Breast epithelium (tissue), 4 donors: ENCODE results near the gene RPL19. TPM values are rescaled to one million over a fixed set of nuclear protein-coding genes. Genes with fewer than 3 reads are reported as not detected.

Experiments used
- DNase-seq, 2 donors: peaks; one replicate each; pipeline ENCODE4 v3.0.0-alpha.2; 2019; ENCODE audit warnings: low spot score in 2 of 2
- H3K27ac ChIP-seq, 2 donors: fragments of 200-600 bp; sonication (generic) in 1 of 2; one replicate each; pipeline ENCODE4 v1.5.1; 2016 to 2019; ENCODE audit warnings: mild to moderate bottlenecking in 1 of 2
- H3K27me3 ChIP-seq, 2 donors: fragments of 200-600 bp; sonication (generic) in 1 of 2; one replicate each; pipeline versions ENCODE4 v1.5.1 to v1.6.0; 2017 to 2019; ENCODE audit warnings: control low read depth in 1 of 2, mild to moderate bottlenecking in 1 of 2
- H3K36me3 ChIP-seq: fragments of 200-600 bp; one replicate; pipeline ENCODE4 v1.5.1; 2019
- H3K4me1 ChIP-seq, 2 donors: fragments of 200-600 bp; sonication (generic); one replicate each; pipeline ENCODE4 v1.5.1; 2016 to 2019; ENCODE audit warnings: control low read depth in 1 of 2
- H3K4me3 ChIP-seq, 3 donors: fragments of 200-600 bp; sonication (generic); 1 replicate in 2 of 3; 2 replicates in 1 of 3; pipeline ENCODE4 v1.5.1; 2016 to 2019; ENCODE audit warnings: mild to moderate bottlenecking in 3 of 3, moderate library complexity in 2 of 3
- H3K9me3 ChIP-seq, 2 donors: fragments of 200-600 bp; sonication (generic) in 1 of 2; one replicate each; pipeline ENCODE4 v1.5.1; 2016 to 2019; ENCODE audit warnings: control low read depth in 1 of 2
- POLR2A ChIP-seq: fragments of 450-650 bp; IDR thresholded peaks from one replicate; pipeline ENCODE4 v1.6.1; 2016; ENCODE audit warnings: antibody characterized with exemption, mild to moderate bottlenecking, moderate library complexity
- POLR2AphosphoS5 ChIP-seq, 3 donors: sonication (generic); formaldehyde crosslinking; IDR thresholded peaks; one replicate each; pipeline ENCODE4 v1.6.1; 2017; ENCODE audit warnings: antibody characterized with exemption in 3 of 3
- intact Hi-C: fragments of 100-400 bp; cut with DNase I; formaldehyde crosslinking; loops from one replicate; pipeline ENCODE4 v1.15.1; 2023; ENCODE audit warnings: low total_unique reads
- total RNA-seq, 3 donors: library from RNA; depleted of rRNA; stranded (reverse); fragments of >200 nt; gene quantifications; one replicate each; pipeline ENCODE4 v1.1.0, GENCODE V29; 2016
- TF ChIP-seq, protein P1 (sequence below), 3 donors: fragments of 450-650 bp; IDR thresholded peaks; one replicate each; pipeline ENCODE4 v1.5.1; 2016 to 2017; ENCODE audit warnings: antibody characterized with exemption in 3 of 3, mild to moderate bottlenecking in 3 of 3, moderate library complexity in 3 of 3

RPL19 gene
- total RNA-seq, result 1,000 to 10,000 TPM; 2,817 to 3,666 (median 3,432) TPM

GRCh38 chr17:39200070-39200879 is at the start of gene RPL19:
Gene RPL19, plus strand, starts transcription at chr17:39200283. Its CDS starts 62 bp downstream, at chr17:39200345.
- Histone ChIP-seq H3K27me3 (no peaks in the 10 kb centered on the region), H3K27ac (peak within 1 kb of the TSS; percentile 97 to 98), H3K4me1 (peaks cover 12 to 18% of the 10 kb centered on the region in 2 donors), H3K4me3 (peak within 1 kb of the TSS; percentile 95 to 100 (median 95)), H3K36me3 (peaks cover 5% of the 10 kb centered on the region), H3K9me3 (no peaks in the 10 kb centered on the region)
- TF ChIP-seq, protein P1, sequence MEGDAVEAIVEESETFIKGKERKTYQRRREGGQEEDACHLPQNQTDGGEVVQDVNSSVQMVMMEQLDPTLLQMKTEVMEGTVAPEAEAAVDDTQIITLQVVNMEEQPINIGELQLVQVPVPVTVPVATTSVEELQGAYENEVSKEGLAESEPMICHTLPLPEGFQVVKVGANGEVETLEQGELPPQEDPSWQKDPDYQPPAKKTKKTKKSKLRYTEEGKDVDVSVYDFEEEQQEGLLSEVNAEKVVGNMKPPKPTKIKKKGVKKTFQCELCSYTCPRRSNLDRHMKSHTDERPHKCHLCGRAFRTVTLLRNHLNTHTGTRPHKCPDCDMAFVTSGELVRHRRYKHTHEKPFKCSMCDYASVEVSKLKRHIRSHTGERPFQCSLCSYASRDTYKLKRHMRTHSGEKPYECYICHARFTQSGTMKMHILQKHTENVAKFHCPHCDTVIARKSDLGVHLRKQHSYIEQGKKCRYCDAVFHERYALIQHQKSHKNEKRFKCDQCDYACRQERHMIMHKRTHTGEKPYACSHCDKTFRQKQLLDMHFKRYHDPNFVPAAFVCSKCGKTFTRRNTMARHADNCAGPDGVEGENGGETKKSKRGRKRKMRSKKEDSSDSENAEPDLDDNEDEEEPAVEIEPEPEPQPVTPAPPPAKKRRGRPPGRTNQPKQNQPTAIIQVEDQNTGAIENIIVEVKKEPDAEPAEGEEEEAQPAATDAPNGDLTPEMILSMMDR (IDR thresholded peaks at IDR 0.05), result no peak
- peak; percentile 55 for TF ChIP-seq POLR2A
- peak; percentile 79 to 92 (median 92) for TF ChIP-seq POLR2AphosphoS5 (IDR thresholded peaks at IDR 0.05)
- intact Hi-C loops, result no loop called here
- peak in 1 of 2 donors; percentile 70 for DNase-seq

DNA sequence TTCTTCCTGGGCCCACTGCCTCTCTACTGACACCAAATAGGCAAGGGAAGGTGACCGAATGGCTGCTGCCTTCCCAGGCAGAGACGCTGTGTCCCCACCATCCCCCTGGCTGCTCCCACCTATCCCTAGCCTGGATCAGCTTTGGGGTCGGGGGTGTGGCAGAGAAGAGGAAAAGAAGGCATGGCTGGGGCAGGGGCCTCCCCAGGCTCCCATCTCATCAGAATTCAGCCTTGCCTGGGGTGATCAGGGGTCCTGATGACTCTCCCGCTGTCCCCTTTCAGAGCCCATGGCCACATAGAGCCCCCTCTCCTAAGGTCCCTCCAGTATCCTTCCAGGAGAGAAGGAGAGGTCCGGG is 49.3 kb upstream of the RPL19 start:
- Histone ChIP-seq H3K4me1 (peaks cover 0 to 4% of the 10 kb centered on the region in 2 donors), H3K9me3 (no peaks in the 10 kb centered on the region), H3K27me3 (no peaks in the 10 kb centered on the region), H3K36me3 (no peaks in the 10 kb centered on the region), H3K4me3 (peak overlapping the region; percentile 48 to 96 (median 88)), H3K27ac (peak overlapping the region; percentile 96 to 99)
- TF ChIP-seq POLR2AphosphoS5 (IDR thresholded peaks at IDR 0.05), result no peak
- no peak for TF ChIP-seq POLR2A
- TF ChIP-seq, protein P1 (IDR thresholded peaks at IDR 0.05), result no peak
- intact Hi-C loops, result loop anchor here (5.0 kb wide), 1 partner anchor 168 kb away; no protein-coding TSS in a partner anchor
- DNase-seq, result no peak

- TF ChIP-seq, protein P1 (IDR thresholded peaks at IDR 0.05), result no peak
- TF ChIP-seq POLR2A (no peak), POLR2AphosphoS5 (IDR thresholded peaks at IDR 0.05) (no peak)
- H3K27me3 ChIP-seq, result no peaks in the 10 kb centered on the region
- peak within 1 kb of the TSS; percentile 77 to 96 (median 88) for H3K4me3 ChIP-seq
- peaks cover 0 to 4% of the 10 kb centered on the region in 2 donors for H3K4me1 ChIP-seq
- H3K9me3 ChIP-seq, result no peaks in the 10 kb centered on the region
- H3K36me3 ChIP-seq, result no peaks in the 10 kb centered on the region
- no peak for DNase-seq
- intact Hi-C loops, result loop anchor here (5.0 kb wide), 1 partner anchor 169 kb away; no protein-coding TSS in a partner anchor
- H3K27ac ChIP-seq, result peak within 1 kb of the TSS; percentile 96 to 99
Observed at GRCh38 chr17:39151150-39151942, 48.7 kb upstream of the RPL19 start, which contains the start of gene PLXDC1. Gene PLXDC1, minus strand, starts transcription at chr17:39151637. Its CDS starts 200 bp downstream, at chr17:39151437.

- no peaks in the 10 kb centered on the region for H3K36me3 ChIP-seq
- no peaks in the 10 kb centered on the region for H3K9me3 ChIP-seq
- peak overlapping the region; percentile 77 to 96 (median 88) for H3K4me3 ChIP-seq
- no peaks in the 10 kb centered on the region for H3K27me3 ChIP-seq
- TF ChIP-seq POLR2AphosphoS5 (IDR thresholded peaks at IDR 0.05), result no peak
- no peak for TF ChIP-seq POLR2A
- TF ChIP-seq, protein P1 (IDR thresholded peaks at IDR 0.05), result no peak
- intact Hi-C loops, result loop anchor here (5.0 kb wide), 1 partner anchor 170 kb away; no protein-coding TSS in a partner anchor
- DNase-seq, result no peak
- H3K27ac ChIP-seq, result peak overlapping the region; percentile 96 to 99
- peaks cover 0 to 4% of the 10 kb centered on the region in 2 donors for H3K4me1 ChIP-seq
Observed at GRCh38 chr17:39151943-39152818, 47.9 kb upstream of the RPL19 start.
